ENCODE measurements around the gene CLDN5. TPM values are rescaled to one million over a fixed set of nuclear protein-coding genes. Genes with fewer than 3 reads are reported as not detected.

CLDN5 gene
- total and polyA plus RNA-seq, 2 of the 8 experiments (the other 6 are each of a cell fraction or from before 2014, with no cell fraction given) = 1.2 to 1.6 TPM

GRCh38 chr22:19496324-19496630 is 27.9 kb downstream of the CLDN5 start (continued):
- TF ChIP-seq, protein P1, sequence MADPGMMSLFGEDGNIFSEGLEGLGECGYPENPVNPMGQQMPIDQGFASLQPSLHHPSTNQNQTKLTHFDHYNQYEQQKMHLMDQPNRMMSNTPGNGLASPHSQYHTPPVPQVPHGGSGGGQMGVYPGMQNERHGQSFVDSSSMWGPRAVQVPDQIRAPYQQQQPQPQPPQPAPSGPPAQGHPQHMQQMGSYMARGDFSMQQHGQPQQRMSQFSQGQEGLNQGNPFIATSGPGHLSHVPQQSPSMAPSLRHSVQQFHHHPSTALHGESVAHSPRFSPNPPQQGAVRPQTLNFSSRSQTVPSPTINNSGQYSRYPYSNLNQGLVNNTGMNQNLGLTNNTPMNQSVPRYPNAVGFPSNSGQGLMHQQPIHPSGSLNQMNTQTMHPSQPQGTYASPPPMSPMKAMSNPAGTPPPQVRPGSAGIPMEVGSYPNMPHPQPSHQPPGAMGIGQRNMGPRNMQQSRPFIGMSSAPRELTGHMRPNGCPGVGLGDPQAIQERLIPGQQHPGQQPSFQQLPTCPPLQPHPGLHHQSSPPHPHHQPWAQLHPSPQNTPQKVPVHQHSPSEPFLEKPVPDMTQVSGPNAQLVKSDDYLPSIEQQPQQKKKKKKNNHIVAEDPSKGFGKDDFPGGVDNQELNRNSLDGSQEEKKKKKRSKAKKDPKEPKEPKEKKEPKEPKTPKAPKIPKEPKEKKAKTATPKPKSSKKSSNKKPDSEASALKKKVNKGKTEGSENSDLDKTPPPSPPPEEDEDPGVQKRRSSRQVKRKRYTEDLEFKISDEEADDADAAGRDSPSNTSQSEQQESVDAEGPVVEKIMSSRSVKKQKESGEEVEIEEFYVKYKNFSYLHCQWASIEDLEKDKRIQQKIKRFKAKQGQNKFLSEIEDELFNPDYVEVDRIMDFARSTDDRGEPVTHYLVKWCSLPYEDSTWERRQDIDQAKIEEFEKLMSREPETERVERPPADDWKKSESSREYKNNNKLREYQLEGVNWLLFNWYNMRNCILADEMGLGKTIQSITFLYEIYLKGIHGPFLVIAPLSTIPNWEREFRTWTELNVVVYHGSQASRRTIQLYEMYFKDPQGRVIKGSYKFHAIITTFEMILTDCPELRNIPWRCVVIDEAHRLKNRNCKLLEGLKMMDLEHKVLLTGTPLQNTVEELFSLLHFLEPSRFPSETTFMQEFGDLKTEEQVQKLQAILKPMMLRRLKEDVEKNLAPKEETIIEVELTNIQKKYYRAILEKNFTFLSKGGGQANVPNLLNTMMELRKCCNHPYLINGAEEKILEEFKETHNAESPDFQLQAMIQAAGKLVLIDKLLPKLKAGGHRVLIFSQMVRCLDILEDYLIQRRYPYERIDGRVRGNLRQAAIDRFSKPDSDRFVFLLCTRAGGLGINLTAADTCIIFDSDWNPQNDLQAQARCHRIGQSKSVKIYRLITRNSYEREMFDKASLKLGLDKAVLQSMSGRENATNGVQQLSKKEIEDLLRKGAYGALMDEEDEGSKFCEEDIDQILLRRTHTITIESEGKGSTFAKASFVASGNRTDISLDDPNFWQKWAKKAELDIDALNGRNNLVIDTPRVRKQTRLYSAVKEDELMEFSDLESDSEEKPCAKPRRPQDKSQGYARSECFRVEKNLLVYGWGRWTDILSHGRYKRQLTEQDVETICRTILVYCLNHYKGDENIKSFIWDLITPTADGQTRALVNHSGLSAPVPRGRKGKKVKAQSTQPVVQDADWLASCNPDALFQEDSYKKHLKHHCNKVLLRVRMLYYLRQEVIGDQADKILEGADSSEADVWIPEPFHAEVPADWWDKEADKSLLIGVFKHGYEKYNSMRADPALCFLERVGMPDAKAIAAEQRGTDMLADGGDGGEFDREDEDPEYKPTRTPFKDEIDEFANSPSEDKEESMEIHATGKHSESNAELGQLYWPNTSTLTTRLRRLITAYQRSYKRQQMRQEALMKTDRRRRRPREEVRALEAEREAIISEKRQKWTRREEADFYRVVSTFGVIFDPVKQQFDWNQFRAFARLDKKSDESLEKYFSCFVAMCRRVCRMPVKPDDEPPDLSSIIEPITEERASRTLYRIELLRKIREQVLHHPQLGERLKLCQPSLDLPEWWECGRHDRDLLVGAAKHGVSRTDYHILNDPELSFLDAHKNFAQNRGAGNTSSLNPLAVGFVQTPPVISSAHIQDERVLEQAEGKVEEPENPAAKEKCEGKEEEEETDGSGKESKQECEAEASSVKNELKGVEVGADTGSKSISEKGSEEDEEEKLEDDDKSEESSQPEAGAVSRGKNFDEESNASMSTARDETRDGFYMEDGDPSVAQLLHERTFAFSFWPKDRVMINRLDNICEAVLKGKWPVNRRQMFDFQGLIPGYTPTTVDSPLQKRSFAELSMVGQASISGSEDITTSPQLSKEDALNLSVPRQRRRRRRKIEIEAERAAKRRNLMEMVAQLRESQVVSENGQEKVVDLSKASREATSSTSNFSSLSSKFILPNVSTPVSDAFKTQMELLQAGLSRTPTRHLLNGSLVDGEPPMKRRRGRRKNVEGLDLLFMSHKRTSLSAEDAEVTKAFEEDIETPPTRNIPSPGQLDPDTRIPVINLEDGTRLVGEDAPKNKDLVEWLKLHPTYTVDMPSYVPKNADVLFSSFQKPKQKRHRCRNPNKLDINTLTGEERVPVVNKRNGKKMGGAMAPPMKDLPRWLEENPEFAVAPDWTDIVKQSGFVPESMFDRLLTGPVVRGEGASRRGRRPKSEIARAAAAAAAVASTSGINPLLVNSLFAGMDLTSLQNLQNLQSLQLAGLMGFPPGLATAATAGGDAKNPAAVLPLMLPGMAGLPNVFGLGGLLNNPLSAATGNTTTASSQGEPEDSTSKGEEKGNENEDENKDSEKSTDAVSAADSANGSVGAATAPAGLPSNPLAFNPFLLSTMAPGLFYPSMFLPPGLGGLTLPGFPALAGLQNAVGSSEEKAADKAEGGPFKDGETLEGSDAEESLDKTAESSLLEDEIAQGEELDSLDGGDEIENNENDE (IDR thresholded peaks at IDR 0.05; ENCODE audit: insufficient replicate concordance, low read length) = no peak
- TF ChIP-seq GABPA (IDR thresholded peaks at IDR 0.05; ENCODE audit: borderline replicate concordance, insufficient read depth, low read length) = no peak

Data from H1 (cell line).